Dendritic cell treated with granulocyte-macrophage colony-stimulating factor and Interleukin-4, amounts not matched to agents 40 ng/mL and 50 ng/mL, for 4 days (primary cell): ENCODE data around the gene DCAF6.
"Not testable (repeated sequence)": the region's sequence is repeated elsewhere in the genome, so short reads cannot be mapped to it uniquely, and the experiment has no call there.

Source experiments
- H3K27ac Mint-ChIP-seq: one replicate; pipeline ENCODE4 v1.8.0; 2022; ENCODE audit warnings: mild to moderate bottlenecking, mixed read lengths
- H3K27me3 Mint-ChIP-seq: one replicate; pipeline ENCODE4 v1.8.0; 2022; ENCODE audit warnings: mild to moderate bottlenecking, mixed read lengths
- H3K36me3 Mint-ChIP-seq: one replicate; pipeline ENCODE4 v1.8.0; 2022; ENCODE audit warnings: low read depth, mixed read lengths
- H3K4me1 Mint-ChIP-seq: one replicate; pipeline ENCODE4 v1.8.0; 2022; ENCODE audit warnings: low read depth, mixed read lengths
- H3K4me3 Mint-ChIP-seq: one replicate; pipeline ENCODE4 v1.8.0; 2022; ENCODE audit warnings: mild to moderate bottlenecking, moderate library complexity, mixed read lengths
- H3K9me3 Mint-ChIP-seq: one replicate; pipeline ENCODE4 v1.8.0; 2022; ENCODE audit warnings: mixed read lengths
- intact Hi-C: fragments of 100-400 bp; cut with micrococcal nuclease; formaldehyde crosslinking; loops from one replicate; pipeline ENCODE4 v1.15.0; 2022

DCAF6 gene

GRCh38 chr1:168042362-168042761 is 105.9 kb downstream of the DCAF6 start:
- Mint-ChIP-seq H3K4me3 (no peak overlapping the region), H3K4me1 (no peaks in the 10 kb centered on the region), H3K27me3 (no peaks in the 10 kb centered on the region), H3K36me3 (peaks cover 27% of the 10 kb centered on the region), H3K27ac (no peak overlapping the region), H3K9me3 (no peaks in the 10 kb centered on the region)
- intact Hi-C loops, result no loop called here

- intact Hi-C loops, result no loop called here
- Mint-ChIP-seq H3K9me3 (no peaks in the 10 kb centered on the region), H3K4me1 (no peaks in the 10 kb centered on the region), H3K36me3 (peaks cover 34% of the 10 kb centered on the region), H3K27ac (no peak overlapping the region), H3K27me3 (no peaks in the 10 kb centered on the region), H3K4me3 (no peak overlapping the region)
Observed at GRCh38 chr1:168045311-168045710, 108.8 kb downstream of the DCAF6 start.

- H3K27me3 Mint-ChIP-seq, result no peaks in the 10 kb centered on the region
- peaks cover 9% of the 10 kb centered on the region for H3K36me3 Mint-ChIP-seq
- H3K27ac Mint-ChIP-seq, result no peak overlapping the region
Observed at GRCh38 chr1:168050307-168050706, 113.8 kb downstream of the DCAF6 start.

GRCh38 chr1:168050880-168051279 is 114.4 kb downstream of the DCAF6 start:
- intact Hi-C loops, result no loop called here
- Mint-ChIP-seq H3K4me1 (peaks cover 12% of the 10 kb centered on the region), H3K27ac (no peak overlapping the region), H3K9me3 (peaks cover 2% of the 10 kb centered on the region), H3K36me3 (peaks cover 7% of the 10 kb centered on the region), H3K4me3 (no peak overlapping the region), H3K27me3 (no peaks in the 10 kb centered on the region)

More at GRCh38 chr1:168050307-168050706, 113.8 kb downstream of the DCAF6 start:
- Mint-ChIP-seq H3K4me1 (peaks cover 12% of the 10 kb centered on the region), H3K9me3 (no peaks in the 10 kb centered on the region), H3K4me3 (no peak overlapping the region)
- intact Hi-C loops, result no loop called here

GRCh38 chr1:168053681-168054080 is 117.2 kb downstream of the DCAF6 start:
- no peak overlapping the region for H3K4me3 Mint-ChIP-seq
- intact Hi-C loops, result no loop called here
- no peaks in the 10 kb centered on the region for H3K27me3 Mint-ChIP-seq
- peaks cover 5% of the 10 kb centered on the region for H3K9me3 Mint-ChIP-seq
- H3K27ac Mint-ChIP-seq, result no peak overlapping the region
- peaks cover 15% of the 10 kb centered on the region for H3K36me3 Mint-ChIP-seq
- peaks cover 12% of the 10 kb centered on the region for H3K4me1 Mint-ChIP-seq

GRCh38 chr1:168054117-168054516 is 117.6 kb downstream of the DCAF6 start:
- intact Hi-C loops, result no loop called here
- Mint-ChIP-seq H3K4me1 (peaks cover 12% of the 10 kb centered on the region), H3K27ac (no peak overlapping the region), H3K4me3 (no peak overlapping the region), H3K9me3 (peaks cover 5% of the 10 kb centered on the region), H3K27me3 (no peaks in the 10 kb centered on the region), H3K36me3 (peaks cover 14% of the 10 kb centered on the region)

GRCh38 chr1:168056152-168056551 is 119.7 kb downstream of the DCAF6 start:
- H3K27me3 Mint-ChIP-seq, H3K27ac Mint-ChIP-seq, H3K9me3 Mint-ChIP-seq, H3K4me3 Mint-ChIP-seq, intact Hi-C loops: not testable (repeated sequence)
- Mint-ChIP-seq H3K36me3 (peaks cover 19% of the 10 kb centered on the region), H3K4me1 (peaks cover 12% of the 10 kb centered on the region)

- H3K9me3 Mint-ChIP-seq, result peaks cover 5% of the 10 kb centered on the region
- H3K27me3 Mint-ChIP-seq, result no peaks in the 10 kb centered on the region
- intact Hi-C loops, result no loop called here
- H3K4me1 Mint-ChIP-seq, result peaks cover 12% of the 10 kb centered on the region
- H3K4me3 Mint-ChIP-seq, result no peak overlapping the region
- H3K36me3 Mint-ChIP-seq, result peaks cover 19% of the 10 kb centered on the region
- H3K27ac Mint-ChIP-seq, result no peak overlapping the region
Observed at GRCh38 chr1:168057355-168057754, 120.9 kb downstream of the DCAF6 start.

GRCh38 chr1:168057921-168058320 is 121.4 kb downstream of the DCAF6 start:
- H3K9me3 Mint-ChIP-seq, result peaks cover 5% of the 10 kb centered on the region
- H3K4me1 Mint-ChIP-seq, result peaks cover 12% of the 10 kb centered on the region
- no peak overlapping the region for H3K4me3 Mint-ChIP-seq
- H3K27ac Mint-ChIP-seq, result no peak overlapping the region
- intact Hi-C loops, result no loop called here
- no peaks in the 10 kb centered on the region for H3K27me3 Mint-ChIP-seq
- peaks cover 19% of the 10 kb centered on the region for H3K36me3 Mint-ChIP-seq

GRCh38 chr1:168064216-168064615 is 127.7 kb downstream of the DCAF6 start:
- no peak overlapping the region for H3K27ac Mint-ChIP-seq
- intact Hi-C loops, result no loop called here

GRCh38 chr1:168065506-168065905 is 129.0 kb downstream of the DCAF6 start:
- Mint-ChIP-seq H3K4me1 (no peaks in the 10 kb centered on the region), H3K4me3 (no peak overlapping the region), H3K36me3 (peaks cover 52% of the 10 kb centered on the region), H3K9me3 (no peaks in the 10 kb centered on the region), H3K27me3 (no peaks in the 10 kb centered on the region), H3K27ac (no peak overlapping the region)
- intact Hi-C loops, result no loop called here

More at GRCh38 chr1:168064216-168064615, 127.7 kb downstream of the DCAF6 start:
- Mint-ChIP-seq H3K36me3 (peaks cover 53% of the 10 kb centered on the region), H3K9me3 (no peaks in the 10 kb centered on the region), H3K4me3 (no peak overlapping the region), H3K27me3 (no peaks in the 10 kb centered on the region), H3K4me1 (no peaks in the 10 kb centered on the region)

GRCh38 chr1:168069384-168069783 is 132.9 kb downstream of the DCAF6 start:
- H3K27ac Mint-ChIP-seq, result no peak overlapping the region
- intact Hi-C loops, result no loop called here
- no peak overlapping the region for H3K4me3 Mint-ChIP-seq
- H3K27me3 Mint-ChIP-seq, result no peaks in the 10 kb centered on the region
- no peaks in the 10 kb centered on the region for H3K4me1 Mint-ChIP-seq
- H3K36me3 Mint-ChIP-seq, result peaks cover 73% of the 10 kb centered on the region
- H3K9me3 Mint-ChIP-seq, result no peaks in the 10 kb centered on the region

- H3K9me3 Mint-ChIP-seq, result no peaks in the 10 kb centered on the region
- intact Hi-C loops, result loop anchor here (5.0 kb wide), 2 partner anchors 58 to 148 kb away; partner anchors contain the start of genes GPR161 and SFT2D2
Observed at GRCh38 chr1:168079761-168080160, 143.3 kb downstream of the DCAF6 start.

GRCh38 chr1:168081373-168082007 is 145.0 kb downstream of the DCAF6 start:
- Mint-ChIP-seq H3K36me3 (peaks cover 22% of the 10 kb centered on the region), H3K4me1 (peaks cover 29% of the 10 kb centered on the region), H3K27ac (peak overlapping the region; percentile 76), H3K9me3 (no peaks in the 10 kb centered on the region), H3K27me3 (no peaks in the 10 kb centered on the region), H3K4me3 (no peak overlapping the region)
- intact Hi-C loops, result loop anchor here (5.0 kb wide), 2 partner anchors 56 to 146 kb away; partner anchors contain the start of genes GPR161 and SFT2D2

More at GRCh38 chr1:168079761-168080160, 143.3 kb downstream of the DCAF6 start:
- Mint-ChIP-seq H3K36me3 (peaks cover 38% of the 10 kb centered on the region), H3K27me3 (no peaks in the 10 kb centered on the region), H3K27ac (no peak overlapping the region), H3K4me3 (no peak overlapping the region), H3K4me1 (peaks cover 26% of the 10 kb centered on the region)
